IPS-11a (cell line): ENCODE measurements around the gene DRD1.
"Not testable (repeated sequence)": the region's sequence is repeated elsewhere in the genome, so short reads cannot be mapped to it uniquely, and the experiment has no call there.

Experiments
- H3K4me3 ChIP-seq: one replicate; pipeline ENCODE4 v1.5.1; 2013; ENCODE audit warnings: low read depth, low read length, control low read depth

Gene DRD1

GRCh38 chr5:175468892-175469291 lies 24.9 kb upstream of the DRD1 start:
- H3K4me3 ChIP-seq = no peak overlapping the region

- H3K4me3 ChIP-seq = no peak overlapping the region
Observed at GRCh38 chr5:175467983-175468690, 24.2 kb upstream of the DRD1 start.

GRCh38 chr5:175466700-175467318 lies 22.8 kb upstream of the DRD1 start:
- no peak overlapping the region for H3K4me3 ChIP-seq

DNA sequence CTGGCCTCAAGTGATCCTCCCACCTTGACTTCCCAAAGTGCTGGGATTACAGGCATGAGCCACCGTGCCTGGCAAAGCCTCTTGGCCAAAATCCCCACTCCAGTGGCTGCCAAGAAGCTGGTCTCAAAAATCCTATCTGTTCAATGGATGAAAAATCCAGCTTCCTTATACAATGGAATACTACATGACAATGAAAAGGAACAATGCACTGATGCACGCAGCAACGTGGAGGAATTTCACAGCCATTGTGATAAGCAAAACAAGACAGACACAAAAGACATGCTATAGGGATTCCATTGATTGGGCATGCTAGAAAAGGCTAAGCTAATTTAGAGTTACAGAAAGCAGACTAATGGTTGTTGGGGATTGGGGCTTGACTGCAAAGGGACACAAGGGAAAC lies 21.3 kb upstream of the DRD1 start:
- H3K4me3 ChIP-seq = no peak overlapping the region

DNA sequence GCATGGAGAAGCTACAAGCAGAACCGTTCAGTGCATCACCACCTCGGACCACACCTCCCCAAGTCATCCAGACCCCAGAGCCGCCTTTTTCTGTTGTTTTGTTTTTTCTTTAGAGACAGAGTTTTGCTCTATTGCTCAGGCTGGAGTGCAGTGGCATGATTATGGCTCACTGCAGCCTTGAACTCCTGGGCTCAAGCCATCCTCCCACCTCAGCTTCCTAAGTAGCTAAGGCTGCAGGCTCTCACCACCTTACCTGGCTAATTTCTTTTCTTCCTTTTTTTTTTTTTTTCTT lies 20.9 kb upstream of the DRD1 start:
- H3K4me3 ChIP-seq = no peak overlapping the region

GRCh38 chr5:175464074-175464941 lies 20.3 kb upstream of the DRD1 start:
- no peak overlapping the region for H3K4me3 ChIP-seq

GRCh38 chr5:175463641-175464040 lies 19.7 kb upstream of the DRD1 start:
- H3K4me3 ChIP-seq = no peak overlapping the region

DNA sequence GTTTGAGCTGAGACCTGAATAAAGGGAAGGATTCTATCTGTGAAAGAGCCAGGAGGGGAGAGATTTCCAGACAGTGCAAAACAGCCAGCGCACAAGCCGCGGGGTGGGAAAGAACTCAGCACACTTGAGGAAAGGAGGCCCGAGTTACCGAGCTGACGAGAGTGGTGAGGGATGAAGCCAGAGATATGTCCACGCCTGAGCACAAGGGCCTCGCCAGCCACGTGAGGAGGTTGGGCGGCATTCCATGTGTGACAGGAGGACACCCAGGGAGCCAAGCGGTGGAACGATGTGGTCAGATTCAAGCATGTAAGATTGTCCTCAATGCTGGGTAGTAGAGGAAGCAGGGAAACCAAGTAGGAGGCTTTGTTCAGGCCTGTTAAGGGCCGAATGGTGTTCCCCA lies 17.4 kb upstream of the DRD1 start:
- no peak overlapping the region for H3K4me3 ChIP-seq

DNA sequence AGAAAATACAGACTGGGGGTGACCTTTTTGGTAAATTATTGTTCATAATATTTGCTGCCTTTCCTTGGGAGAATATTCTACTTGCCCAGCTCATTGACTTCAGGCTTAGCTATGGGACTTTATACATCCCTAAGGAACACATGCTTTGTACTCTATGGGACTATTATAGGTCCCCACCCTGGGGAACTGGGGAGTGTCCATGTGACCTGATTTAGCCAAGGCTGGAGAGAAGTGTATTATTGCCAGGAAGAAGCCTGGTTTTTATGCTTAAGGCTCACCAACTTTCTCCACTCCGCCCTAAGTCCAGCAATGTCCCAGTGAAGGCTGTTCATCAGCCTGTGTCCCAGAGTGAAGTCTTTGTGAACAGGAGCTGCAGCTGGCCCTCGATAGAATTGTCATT lies 16.6 kb upstream of the DRD1 start:
- no peak overlapping the region for H3K4me3 ChIP-seq

DNA sequence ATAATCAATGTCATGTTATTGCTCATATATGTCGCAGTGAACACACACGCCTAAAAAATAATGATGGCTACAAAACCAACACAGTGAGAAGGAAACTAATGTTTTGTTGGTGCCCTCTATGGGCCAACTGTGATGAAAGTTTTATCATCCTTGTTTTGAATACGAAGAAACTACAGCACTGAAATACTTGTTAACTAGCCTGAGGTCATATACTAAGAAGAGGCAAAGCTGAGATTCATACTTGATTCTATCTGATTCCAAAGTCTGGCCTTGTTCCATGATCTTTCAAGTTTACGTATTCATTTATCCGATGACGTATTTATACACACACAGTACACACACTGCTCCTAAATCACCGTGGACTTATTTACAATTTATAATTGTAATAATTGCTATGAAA lies 16.1 kb upstream of the DRD1 start:
- H3K4me3 ChIP-seq = no peak overlapping the region

GRCh38 chr5:175457466-175457865 lies 13.5 kb upstream of the DRD1 start:
- H3K4me3 ChIP-seq = no peak overlapping the region

- H3K4me3 ChIP-seq = no peak overlapping the region
Observed at GRCh38 chr5:175456105-175456742, 12.2 kb upstream of the DRD1 start.

- H3K4me3 ChIP-seq = not testable (repeated sequence)
Observed at GRCh38 chr5:175454338-175454737, 10.4 kb upstream of the DRD1 start.

GRCh38 chr5:175452166-175452565 lies 8.2 kb upstream of the DRD1 start:
- no peak overlapping the region for H3K4me3 ChIP-seq

DNA sequence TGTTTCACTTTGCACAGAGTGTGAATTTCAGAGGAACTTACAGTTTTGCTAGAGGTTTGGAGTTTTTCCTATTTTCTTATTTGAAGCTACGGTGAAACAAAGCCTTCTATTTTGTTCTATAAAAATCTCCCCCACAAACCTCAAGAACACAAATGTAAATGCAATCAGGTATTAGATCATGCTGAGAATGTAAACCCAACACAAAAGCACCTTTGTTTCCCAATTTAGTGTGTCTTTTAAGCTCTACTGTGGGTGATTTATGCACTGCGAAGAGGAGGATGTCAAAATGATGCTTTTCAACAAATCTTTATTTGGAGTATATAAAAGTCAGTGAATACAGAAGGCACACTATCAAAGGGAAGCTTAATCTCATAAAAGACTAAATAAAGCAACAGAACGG lies 4.3 kb upstream of the DRD1 start:
- H3K4me3 ChIP-seq = no peak overlapping the region

DNA sequence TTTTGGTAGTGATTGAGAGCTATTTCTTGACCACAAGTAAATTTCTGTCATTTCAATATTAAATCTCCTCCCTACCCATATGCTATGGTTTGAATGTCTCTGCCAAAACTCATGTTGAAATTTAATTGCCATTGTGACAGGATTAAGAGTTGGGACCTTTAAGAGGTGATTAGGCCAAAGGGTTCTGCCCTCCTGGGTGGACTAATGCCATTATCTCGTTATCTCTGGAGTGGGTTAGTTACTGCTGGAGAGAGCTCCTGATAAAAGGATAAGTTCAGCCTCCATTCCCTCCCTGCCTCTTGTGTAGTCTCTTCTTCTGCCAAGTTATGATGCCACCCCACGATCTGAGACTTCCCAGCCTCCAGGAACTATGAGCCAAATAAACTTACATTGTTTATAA lies 3.6 kb upstream of the DRD1 start:
- no peak overlapping the region for H3K4me3 ChIP-seq

DNA sequence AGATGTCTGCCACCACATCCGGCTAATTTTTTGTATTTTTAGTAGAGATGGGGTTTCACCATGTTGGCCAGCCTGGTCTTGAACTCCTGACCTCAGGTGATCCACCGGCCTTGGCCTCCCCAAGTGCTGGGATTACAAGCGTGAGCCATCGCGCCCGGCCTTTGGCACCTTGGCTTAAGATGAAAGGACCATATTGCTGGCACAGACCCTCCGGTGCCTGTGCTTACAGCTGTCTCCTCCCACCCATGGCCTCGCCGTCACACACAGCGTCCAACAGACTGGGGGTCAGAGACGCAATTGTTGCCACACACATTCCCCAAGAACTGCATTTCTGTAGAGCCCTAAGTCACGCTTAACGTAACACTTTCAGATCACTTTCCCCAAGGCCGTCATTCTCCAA lies 2.4 kb upstream of the DRD1 start:
- H3K4me3 ChIP-seq = not testable (repeated sequence)

GRCh38 chr5:175444905-175445456 lies 999 bp upstream of the DRD1 start:
- no peak overlapping the region for H3K4me3 ChIP-seq

DNA sequence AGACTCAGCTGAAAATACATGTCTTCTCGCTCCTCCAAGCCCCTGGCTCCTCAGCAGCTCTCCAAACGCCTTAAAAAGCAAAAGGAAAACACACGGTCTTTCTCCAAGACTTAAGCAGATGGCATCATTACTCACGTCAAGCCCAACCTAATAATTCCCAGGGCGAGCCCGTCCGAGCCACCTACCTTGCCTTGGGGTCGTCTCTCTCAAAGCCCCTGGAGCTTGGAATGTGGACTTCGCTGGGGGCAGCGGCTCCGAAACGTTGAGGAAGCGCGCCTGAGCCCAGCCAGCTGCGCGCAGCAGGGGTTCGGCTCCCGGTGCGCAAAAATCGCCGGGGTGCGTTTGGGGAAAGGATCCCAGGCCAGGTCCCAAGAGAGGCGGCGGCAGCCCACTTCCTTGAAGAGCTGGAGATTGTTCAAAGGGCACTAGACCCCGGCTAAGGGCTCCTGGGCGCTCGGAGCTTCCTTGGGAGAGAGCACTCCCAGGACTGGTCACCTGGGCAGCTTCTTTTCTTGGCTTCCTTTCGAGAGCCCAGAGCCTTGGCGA lies 395 bp downstream of the DRD1 start:
- peak overlapping the region; percentile 25 for H3K4me3 ChIP-seq

DNA sequence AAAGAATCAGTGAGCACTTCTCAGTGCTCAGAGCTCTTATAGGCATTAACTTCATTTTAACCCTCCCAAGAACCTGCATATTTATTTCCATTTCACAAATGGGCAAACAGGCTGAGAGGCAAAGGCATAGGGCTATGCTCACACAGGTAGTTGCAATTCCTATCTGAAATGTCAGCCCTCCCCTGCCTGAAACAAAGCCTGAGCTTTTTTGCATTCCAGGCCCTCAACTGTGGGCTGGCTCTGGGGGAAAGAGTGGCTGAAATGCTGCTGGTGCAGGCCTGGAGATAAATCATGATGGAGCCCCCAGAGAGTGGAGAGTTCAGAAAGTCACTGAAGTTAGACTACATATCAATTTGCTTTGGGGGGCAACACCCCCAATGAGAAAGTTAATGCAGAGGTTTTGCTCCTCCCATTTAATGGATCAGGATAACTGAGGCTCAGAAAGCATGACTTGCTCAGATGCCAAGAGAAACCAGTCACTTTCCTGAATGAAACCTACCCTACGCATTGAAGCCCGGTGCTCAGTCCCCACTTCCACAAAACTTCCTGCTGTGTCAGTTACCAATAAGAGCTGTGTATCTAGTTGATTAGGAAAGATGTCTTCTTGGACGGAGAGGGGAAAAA lies 5.6 kb downstream of the DRD1 start:
- H3K4me3 ChIP-seq = no peak overlapping the region

DNA sequence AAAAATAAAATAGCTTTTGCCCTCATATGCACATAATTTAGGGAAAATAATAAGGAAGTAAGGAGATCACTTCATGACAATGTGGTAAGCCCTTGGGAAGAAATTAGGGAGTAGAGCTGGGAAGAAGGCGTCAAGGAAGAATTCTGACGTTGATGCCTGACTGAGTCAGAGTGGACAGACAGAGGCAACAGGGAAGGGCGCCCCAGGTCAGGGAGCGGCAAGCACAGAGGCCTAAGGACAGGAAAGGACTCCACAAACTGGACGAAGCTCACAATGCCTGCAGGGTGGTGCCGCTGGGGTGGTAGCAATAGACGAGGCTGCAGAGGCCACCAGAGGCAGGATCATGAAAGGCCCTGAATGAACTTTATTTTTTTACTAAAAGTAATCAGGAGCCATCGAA lies 7.6 kb downstream of the DRD1 start:
- H3K4me3 ChIP-seq = no peak overlapping the region
